ENCODE results near the gene NPAS2.
A peak's percentile ranks its signal among the peaks of the same experiment; 100 is the strongest.

NPAS2 gene

DNA sequence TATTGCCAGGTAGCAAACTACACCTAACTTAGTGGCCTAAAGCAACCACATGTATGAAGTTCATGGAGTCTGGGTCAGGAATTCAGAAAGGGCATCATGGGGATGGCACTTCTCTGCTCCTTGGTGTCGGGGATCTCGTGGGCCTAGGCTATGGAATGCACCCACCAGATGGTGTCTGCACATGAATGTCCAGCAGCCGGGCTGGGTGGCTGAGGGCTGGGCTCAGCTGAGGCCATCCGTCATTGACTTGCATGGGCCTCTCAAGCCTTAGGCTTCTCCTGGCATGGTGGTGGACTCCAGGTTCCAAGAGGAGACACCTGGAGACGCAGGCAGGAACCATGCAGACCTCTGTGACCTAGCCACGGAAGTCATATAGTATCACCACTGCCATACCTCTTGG is 156.1 kb downstream of the NPAS2 start:
- no peak for DNase-seq

DNA sequence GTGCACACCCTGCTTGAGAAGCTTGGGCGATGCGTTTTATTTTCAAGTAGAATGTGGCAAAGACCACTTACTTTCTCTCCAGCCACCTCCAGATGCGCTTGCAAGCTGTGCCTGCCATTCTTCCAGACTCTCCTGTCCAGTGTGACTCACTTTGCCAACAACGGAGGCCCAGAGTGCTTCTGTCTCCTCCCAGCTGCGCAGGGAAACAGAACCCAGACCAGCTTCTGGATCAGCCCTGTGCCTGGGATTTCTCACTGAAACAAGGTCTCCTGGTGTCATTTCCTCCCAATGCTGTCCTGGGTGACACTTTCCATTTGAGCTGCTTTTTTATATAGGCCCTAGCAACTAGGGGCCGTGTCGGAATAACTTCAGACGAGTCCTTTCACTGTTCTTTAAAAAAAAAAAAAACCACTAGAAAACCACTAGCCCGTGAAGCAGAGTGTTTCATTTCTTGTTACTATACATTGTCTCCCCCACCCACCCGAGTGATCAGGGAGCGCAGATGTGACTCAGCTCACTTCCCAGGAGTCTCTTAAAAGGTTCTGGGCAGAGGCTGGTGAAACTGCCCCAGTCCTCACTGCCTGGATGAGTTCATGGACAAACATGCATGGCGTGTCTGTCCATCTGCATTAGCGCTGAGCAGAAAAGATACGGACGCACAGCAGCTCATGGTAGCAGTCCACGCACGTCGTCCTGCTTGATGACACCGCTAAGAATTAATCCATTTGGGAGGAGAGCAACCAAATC is 156.9 kb downstream of the NPAS2 start:
- DNase-seq: no peak

DNA sequence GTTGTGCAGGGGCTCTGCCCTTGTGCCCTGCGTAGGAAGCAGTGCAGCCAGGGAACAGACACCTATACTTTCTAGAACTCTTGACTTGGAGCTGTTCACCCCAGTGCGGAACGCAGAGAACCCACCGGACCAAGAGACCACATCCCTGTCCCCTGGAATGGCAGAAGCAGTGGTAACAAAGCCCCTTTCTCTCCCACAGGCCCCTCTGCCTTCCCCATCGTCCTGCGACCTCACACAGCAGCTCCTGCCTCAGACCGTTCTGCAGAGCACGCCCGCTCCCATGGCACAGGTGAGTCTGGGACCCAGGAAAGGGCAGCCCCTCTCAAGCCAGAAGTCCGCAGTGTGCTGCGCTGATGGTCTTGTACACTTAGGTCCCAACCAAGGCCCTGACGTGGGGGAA is 157.6 kb downstream of the NPAS2 start:
- no peak for DNase-seq

DNA sequence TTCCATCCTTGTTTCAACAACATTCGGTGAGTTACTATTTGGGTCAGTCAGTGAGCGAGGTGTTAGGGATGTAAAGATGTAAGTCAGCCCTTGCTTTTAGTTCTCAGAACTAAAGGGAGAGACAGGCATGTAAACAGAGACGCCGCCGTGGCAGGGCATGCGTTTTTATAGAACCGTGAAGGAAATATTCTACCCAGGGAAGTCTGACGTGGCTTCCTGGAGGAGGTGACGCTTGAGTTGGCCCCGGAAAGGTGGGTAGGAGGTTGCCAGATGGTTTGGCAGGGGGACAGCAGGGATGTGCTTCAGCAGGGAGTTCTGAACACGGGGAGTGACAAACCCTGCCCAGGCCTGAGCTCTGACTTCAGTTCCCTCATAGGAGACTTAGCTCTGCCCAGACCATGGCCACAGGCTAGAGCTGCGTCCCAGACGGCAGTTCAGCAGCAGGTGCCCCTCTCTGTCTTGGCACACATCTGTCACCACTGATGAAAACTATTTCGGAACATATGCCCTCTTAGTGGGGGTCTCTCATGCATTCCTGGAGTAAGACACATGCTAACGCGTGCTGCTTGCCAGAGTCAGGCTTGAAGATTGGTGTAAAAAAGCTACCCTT is 158.7 kb downstream of the NPAS2 start:
- DNase-seq: no peak

GRCh38 chr2:100980046-100980445 is 160.1 kb downstream of the NPAS2 start:
- no peak for DNase-seq

GRCh38 chr2:100981011-100981410 is 161.1 kb downstream of the NPAS2 start:
- no peak for DNase-seq

GRCh38 chr2:100982431-100982861 is 162.5 kb downstream of the NPAS2 start:
- DNase-seq: no peak

DNA sequence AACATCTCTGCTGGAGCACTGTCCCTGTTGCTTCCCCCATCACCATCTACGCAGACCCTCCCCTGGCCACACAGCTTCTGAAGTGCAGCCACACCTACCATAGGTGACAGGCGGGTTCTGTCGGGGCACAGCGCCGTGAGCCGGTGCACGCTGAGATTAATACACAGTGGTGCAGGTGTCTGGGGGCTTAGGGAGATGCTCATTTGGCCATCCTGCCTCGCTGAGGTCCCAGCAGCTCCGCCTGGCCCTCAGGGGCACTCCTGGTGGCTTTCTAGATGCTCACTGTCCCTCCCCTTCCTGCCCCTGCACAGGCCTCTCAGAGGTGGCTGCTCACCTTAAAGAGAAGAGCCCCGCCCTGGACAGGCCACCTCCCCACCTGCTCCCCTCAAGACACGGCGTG is 163.3 kb downstream of the NPAS2 start:
- DNase-seq: no peak

GRCh38 chr2:100983684-100984310 is 163.9 kb downstream of the NPAS2 start:
- no peak for DNase-seq

DNA sequence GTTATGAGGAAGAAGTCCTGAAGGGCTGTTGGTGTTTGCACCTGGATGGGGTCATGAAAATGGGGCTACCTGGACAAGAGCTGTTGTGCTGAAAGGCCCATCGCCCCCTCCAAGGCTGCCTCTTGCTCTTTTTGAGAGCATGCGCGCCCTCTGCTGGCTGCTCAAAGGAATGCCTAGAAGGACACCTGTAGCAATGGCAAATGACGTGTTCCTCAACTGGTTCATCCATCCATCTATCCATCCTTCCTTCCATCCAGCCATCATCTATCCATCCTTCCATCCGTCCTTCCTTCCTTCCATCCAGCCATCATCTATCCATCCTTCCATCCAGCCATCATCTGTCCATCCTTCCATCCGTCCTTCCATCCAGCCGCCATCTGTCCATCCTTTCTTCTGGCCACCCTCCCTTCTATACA is 165.0 kb downstream of the NPAS2 start:
- peak; percentile 74 to 79 for DNase-seq

- DNase-seq: no peak
Observed at GRCh38 chr2:100986157-100986556, 166.2 kb downstream of the NPAS2 start.

- no peak for DNase-seq
Observed at GRCh38 chr2:100987536-100987935, 167.6 kb downstream of the NPAS2 start.

DNA sequence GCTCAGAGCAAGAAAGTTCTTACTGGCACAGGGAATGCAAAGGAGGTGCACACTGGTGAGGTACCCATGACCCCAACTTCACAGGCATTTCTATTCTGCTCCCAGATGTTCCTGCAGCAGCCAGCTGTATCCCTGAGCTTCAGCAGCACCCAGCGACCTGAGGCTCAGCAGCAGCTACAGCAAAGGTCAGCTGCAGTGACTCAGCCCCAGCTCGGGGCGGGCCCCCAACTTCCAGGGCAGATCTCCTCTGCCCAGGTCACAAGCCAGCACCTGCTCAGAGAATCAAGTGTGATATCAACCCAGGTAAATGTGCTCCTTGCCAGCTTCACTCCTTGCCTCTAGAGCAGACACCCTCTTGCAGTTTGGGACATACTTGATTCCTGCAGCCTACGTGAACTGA is 168.0 kb downstream of the NPAS2 start:
- DNase-seq: no peak

DNA sequence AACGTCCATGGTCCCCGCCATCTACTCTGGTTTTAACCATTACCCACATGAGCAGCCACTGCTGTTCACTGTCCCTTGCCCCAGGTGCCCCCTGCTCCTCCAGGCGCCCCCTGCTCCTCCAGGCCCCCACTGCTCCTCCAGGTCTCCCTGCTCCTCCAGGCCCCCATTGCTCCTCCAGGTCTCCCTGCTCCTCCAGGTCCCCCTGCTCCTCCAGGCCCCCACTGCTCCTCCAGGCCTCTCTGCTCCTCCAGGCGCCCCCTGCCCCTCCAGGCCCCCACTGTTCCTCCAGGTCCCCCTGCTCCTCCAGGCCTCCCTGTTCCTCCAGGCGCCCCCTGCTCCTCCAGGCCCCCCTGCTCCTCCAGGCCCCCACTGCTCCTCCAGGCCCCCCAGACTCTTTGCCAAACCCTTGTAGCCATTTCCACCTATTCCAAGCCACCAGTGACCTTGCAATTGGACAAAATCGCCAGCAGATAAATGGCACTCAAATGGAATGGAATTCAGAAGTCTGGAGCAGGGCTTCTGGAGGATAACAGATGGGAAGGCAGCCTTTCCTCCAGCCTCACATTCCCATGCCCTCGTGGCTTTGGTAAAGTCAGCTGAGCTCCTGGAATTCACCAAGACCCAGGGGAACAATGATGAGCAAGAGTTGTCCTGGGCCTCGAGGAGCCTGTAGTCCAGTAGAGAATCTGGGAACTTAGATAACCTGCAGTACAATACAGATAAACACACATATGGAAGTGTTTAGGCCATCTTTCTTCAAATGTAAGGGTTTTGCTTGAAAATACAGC is 168.9 kb downstream of the NPAS2 start:
- no peak for DNase-seq

GRCh38 chr2:100989666-100990065 is 169.7 kb downstream of the NPAS2 start:
- DNase-seq: no peak

DNA sequence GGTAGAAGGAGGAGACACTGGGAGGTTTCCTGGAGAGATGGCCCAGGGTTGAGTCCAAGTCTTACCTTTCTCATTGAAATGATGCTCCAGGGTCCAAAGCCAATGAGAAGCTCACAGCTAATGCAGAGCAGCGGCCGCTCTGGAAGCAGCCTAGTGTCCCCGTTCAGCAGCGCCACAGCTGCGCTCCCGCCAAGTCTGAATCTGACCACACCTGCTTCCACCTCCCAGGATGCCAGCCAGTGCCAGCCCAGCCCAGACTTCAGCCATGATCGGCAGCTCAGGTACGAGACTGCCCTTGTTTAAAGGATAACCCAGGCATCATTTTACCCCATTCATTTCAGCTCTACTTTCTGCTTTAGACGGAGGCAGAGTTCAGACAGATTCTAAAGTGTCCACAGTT is 170.2 kb downstream of the NPAS2 start:
- DNase-seq: no peak

DNA sequence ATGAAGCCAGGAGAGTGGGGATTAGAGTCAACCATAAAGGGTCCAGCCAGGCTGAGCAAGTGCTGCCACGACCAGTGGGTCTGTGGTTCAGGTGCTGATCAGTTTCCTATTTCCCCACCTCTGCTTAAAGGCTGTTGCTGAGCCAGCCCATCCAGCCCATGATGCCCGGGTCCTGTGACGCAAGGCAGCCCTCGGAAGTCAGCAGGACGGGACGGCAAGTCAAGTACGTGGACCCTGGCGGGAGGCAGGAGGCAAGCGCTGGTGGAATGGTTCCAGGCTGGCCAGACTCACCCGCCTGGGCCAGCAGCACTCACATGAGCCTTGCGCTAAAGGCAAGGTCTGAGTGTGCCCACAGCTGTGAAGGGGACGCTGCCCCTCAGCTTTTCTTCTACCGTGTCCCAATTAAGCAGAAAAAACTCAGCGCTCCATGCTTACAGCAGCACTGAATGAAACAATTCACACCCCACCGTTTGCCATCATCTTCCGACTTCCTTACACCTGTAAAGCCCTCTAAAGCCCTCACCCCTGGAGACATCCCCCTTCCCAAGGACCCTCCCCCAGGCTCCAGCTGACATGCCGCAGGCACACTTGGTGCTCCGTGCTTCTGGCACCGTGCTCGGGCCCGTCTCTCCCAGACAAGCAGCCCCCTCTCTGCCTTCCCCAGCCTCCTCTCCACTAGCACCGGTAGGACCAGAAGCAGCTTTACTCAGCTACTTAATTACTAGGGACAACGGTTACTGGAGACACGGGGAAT is 170.9 kb downstream of the NPAS2 start:
- DNase-seq: no peak

GRCh38 chr2:100991404-100991773 is 171.4 kb downstream of the NPAS2 start:
- no peak for DNase-seq

DNA sequence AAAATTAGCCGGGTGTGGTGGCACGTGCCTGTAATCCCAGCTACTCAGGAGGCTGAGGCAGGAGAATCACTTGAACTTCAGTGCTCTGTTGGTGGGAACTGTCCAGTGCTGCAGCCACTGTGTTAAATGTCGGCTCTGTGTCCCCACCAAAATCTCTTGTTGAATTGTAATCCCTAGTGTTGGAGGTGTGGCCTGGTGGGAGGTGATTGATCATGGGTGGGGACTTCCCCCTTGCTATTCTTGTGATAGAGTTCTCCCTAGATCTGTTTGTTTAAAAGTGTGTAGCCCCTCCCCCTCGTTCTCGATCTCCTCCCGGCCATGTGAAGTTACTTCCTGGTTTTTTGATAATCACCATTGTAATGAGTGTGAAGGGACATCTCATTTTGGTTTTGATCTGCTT is 172.3 kb downstream of the NPAS2 start:
- no peak for DNase-seq

GRCh38 chr2:100993294-100993693 is 173.4 kb downstream of the NPAS2 start:
- DNase-seq: no peak

DNA sequence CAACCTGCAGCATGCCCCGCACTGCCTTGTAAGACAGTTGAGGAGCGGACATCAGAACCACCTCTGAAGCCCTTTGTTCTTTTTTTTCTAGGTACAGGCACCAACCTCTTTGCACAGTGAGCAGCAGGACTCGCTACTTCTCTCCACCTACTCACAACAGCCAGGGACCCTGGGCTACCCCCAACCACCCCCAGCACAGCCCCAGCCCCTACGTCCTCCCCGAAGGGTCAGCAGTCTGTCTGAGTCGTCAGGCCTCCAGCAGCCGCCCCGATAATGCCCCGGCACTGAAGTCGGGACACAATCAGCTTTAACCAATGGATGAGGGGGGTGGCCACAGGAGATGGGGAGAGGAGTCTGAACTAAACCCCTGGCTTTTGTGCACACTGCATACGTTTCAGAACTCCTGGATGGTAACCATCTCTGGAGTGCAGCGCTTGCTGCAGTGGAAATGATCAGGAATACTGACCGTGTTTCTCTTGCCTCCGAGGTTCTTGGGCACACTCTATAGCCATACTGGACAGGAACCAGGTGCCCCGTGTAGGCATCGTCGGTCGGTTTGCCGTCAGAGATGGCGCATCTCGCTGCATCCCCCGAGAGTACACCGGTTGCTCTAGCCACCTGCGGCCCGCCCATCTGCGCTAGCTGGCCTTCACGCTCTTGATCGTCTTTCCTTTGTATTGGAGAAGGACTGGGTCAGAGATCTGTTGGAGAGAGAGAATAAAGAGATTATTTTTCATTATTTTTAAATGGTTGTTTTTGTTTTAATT is 175.6 kb downstream of the NPAS2 start:
- DNase-seq: no peak

Data from CD4-positive, alpha-beta T cell treated with Interferon alpha-2 for 1 hour (primary cell).